ENCODE measurements around the gene WSCD2. TPM values are rescaled to one million over a fixed set of nuclear protein-coding genes. Genes with fewer than 3 reads are reported as not detected.

Gene WSCD2
- total RNA-seq, 1 donor from 2014 or later, result 1.4 TPM

GRCh38 chr12:108173160-108173559, 44.1 kb downstream of the WSCD2 start:
- TF ChIP-seq, protein P1, sequence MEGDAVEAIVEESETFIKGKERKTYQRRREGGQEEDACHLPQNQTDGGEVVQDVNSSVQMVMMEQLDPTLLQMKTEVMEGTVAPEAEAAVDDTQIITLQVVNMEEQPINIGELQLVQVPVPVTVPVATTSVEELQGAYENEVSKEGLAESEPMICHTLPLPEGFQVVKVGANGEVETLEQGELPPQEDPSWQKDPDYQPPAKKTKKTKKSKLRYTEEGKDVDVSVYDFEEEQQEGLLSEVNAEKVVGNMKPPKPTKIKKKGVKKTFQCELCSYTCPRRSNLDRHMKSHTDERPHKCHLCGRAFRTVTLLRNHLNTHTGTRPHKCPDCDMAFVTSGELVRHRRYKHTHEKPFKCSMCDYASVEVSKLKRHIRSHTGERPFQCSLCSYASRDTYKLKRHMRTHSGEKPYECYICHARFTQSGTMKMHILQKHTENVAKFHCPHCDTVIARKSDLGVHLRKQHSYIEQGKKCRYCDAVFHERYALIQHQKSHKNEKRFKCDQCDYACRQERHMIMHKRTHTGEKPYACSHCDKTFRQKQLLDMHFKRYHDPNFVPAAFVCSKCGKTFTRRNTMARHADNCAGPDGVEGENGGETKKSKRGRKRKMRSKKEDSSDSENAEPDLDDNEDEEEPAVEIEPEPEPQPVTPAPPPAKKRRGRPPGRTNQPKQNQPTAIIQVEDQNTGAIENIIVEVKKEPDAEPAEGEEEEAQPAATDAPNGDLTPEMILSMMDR (IDR thresholded peaks at IDR 0.05; ENCODE audit: partially characterized antibody, unreplicated experiment), result no peak
- no peaks in the 10 kb centered on the region for H3K9me3 Mint-ChIP-seq (ENCODE audit: unreplicated experiment)
- peaks cover 3% of the 10 kb centered on the region for H3K27me3 Mint-ChIP-seq (ENCODE audit: unreplicated experiment)
- no peaks in the 10 kb centered on the region for H3K4me1 Mint-ChIP-seq (ENCODE audit: low read depth, unreplicated experiment)
- DNase-seq, result no peak
- no peak overlapping the region for H3K4me3 Mint-ChIP-seq (ENCODE audit: unreplicated experiment)
- H3K36me3 Mint-ChIP-seq (ENCODE audit: unreplicated experiment), result peaks cover 5% of the 10 kb centered on the region
- H3K27ac Mint-ChIP-seq (ENCODE audit: unreplicated experiment), result no peak overlapping the region

- Mint-ChIP-seq H3K36me3 (ENCODE audit: unreplicated experiment) (peaks cover 8% of the 10 kb centered on the region), H3K4me3 (ENCODE audit: unreplicated experiment) (no peak overlapping the region), H3K4me1 (ENCODE audit: low read depth, unreplicated experiment) (no peaks in the 10 kb centered on the region), H3K9me3 (ENCODE audit: unreplicated experiment) (no peaks in the 10 kb centered on the region), H3K27me3 (ENCODE audit: unreplicated experiment) (peaks cover 3% of the 10 kb centered on the region), H3K27ac (ENCODE audit: unreplicated experiment) (no peak overlapping the region)
- no peak for DNase-seq
- TF ChIP-seq, protein P1 (IDR thresholded peaks at IDR 0.05; ENCODE audit: partially characterized antibody, unreplicated experiment), result no peak
Measured at GRCh38 chr12:108173892-108174291, 44.8 kb downstream of the WSCD2 start.

GRCh38 chr12:108174641-108175040, 45.6 kb downstream of the WSCD2 start:
- H3K9me3 Mint-ChIP-seq (ENCODE audit: unreplicated experiment), result no peaks in the 10 kb centered on the region
- no peak overlapping the region for H3K27ac Mint-ChIP-seq (ENCODE audit: unreplicated experiment)
- peaks cover 3% of the 10 kb centered on the region for H3K27me3 Mint-ChIP-seq (ENCODE audit: unreplicated experiment)
- peaks cover 8% of the 10 kb centered on the region for H3K36me3 Mint-ChIP-seq (ENCODE audit: unreplicated experiment)
- no peak overlapping the region for H3K4me3 Mint-ChIP-seq (ENCODE audit: unreplicated experiment)
- no peaks in the 10 kb centered on the region for H3K4me1 Mint-ChIP-seq (ENCODE audit: low read depth, unreplicated experiment)
- TF ChIP-seq, protein P1 (IDR thresholded peaks at IDR 0.05; ENCODE audit: partially characterized antibody, unreplicated experiment), result no peak
- DNase-seq, result no peak

DNA sequence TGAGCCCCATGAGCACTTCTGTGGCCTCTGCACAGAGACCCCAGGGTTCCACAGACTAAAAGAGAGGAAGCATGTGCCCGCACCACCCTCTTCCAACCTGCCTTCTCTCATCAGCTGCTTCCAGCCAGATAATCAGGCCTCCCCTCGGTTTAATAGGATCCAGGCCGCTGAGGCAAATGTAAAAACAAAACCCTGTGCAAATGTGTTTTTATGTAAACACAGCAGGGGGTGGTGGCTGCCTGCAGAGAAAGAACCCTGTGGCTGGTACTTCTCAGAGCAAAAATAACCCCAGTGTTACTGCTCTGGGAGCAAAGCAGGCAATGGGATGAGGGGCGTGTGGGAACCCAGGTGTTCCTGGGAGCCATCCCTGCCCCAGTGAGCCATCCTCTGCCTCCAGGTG, 46.2 kb downstream of the WSCD2 start:
- DNase-seq, result no peak
- H3K36me3 Mint-ChIP-seq (ENCODE audit: unreplicated experiment), result peaks cover 8% of the 10 kb centered on the region
- H3K4me1 Mint-ChIP-seq (ENCODE audit: low read depth, unreplicated experiment), result peaks cover 2% of the 10 kb centered on the region
- H3K4me3 Mint-ChIP-seq (ENCODE audit: unreplicated experiment), result no peak overlapping the region
- TF ChIP-seq, protein P1 (IDR thresholded peaks at IDR 0.05; ENCODE audit: partially characterized antibody, unreplicated experiment), result no peak
- no peaks in the 10 kb centered on the region for H3K9me3 Mint-ChIP-seq (ENCODE audit: unreplicated experiment)
- H3K27ac Mint-ChIP-seq (ENCODE audit: unreplicated experiment), result no peak overlapping the region
- H3K27me3 Mint-ChIP-seq (ENCODE audit: unreplicated experiment), result peaks cover 3% of the 10 kb centered on the region

DNA sequence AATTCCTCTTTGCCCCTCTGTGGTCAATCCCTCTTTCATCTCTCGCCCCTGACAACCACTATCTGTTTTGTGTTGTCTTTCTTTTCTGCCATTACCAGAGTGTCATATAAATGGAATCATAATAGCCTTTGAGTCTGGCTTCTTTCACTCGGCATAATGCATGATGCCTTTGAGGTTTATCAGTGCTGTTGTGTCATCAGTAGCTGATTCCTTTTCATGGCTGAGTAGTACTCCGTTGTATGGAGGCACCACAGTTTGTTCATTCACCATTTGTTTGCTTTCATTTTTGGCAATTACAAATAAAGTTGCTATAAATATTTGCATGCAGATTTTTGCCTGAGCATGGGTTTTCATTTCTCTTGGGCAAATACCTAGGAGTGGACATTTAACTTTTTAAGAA, 47.2 kb downstream of the WSCD2 start:
- TF ChIP-seq, protein P1 (IDR thresholded peaks at IDR 0.05; ENCODE audit: partially characterized antibody, unreplicated experiment), result no peak
- Mint-ChIP-seq H3K4me3 (ENCODE audit: unreplicated experiment) (no peak overlapping the region), H3K9me3 (ENCODE audit: unreplicated experiment) (no peaks in the 10 kb centered on the region), H3K36me3 (ENCODE audit: unreplicated experiment) (peaks cover 8% of the 10 kb centered on the region), H3K27me3 (ENCODE audit: unreplicated experiment) (peaks cover 3% of the 10 kb centered on the region), H3K27ac (ENCODE audit: unreplicated experiment) (no peak overlapping the region), H3K4me1 (ENCODE audit: low read depth, unreplicated experiment) (peaks cover 5% of the 10 kb centered on the region)
- DNase-seq, result no peak
